ENCODE results near the gene NOTCH3.

DNA sequence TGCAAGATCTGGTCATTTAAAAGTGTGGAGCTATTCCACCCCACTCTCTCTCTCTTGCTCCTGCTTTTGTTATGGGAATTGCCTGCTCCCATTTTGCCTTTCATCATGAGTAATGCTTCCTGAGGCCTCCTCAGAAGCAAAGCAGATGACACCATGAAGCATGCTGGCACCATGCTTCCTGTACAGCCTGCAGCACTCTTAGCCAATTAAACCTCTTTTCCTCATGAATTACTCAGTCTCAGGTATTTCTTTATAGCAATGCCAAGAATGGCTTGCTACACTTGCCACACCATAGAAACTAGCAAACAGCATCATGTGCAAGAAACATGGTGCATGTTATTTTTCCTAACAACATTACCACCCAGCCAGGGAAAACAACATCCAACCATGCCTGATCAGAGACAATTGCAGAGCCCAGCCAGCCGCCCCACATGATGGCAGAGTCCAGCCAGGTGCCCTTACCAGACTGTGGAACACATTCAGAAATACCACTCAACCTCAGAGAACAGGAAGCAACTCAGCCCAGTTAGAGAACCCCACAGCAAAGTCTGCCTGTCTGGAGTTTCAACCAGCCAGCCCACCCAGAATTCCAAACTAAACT is 56.6 kb downstream of the NOTCH3 start:
- TF ChIP-seq EZH2 (IDR thresholded peaks at IDR 0.05; ENCODE audit: borderline replicate concordance) = no peak
- TF ChIP-seq, protein P1, sequence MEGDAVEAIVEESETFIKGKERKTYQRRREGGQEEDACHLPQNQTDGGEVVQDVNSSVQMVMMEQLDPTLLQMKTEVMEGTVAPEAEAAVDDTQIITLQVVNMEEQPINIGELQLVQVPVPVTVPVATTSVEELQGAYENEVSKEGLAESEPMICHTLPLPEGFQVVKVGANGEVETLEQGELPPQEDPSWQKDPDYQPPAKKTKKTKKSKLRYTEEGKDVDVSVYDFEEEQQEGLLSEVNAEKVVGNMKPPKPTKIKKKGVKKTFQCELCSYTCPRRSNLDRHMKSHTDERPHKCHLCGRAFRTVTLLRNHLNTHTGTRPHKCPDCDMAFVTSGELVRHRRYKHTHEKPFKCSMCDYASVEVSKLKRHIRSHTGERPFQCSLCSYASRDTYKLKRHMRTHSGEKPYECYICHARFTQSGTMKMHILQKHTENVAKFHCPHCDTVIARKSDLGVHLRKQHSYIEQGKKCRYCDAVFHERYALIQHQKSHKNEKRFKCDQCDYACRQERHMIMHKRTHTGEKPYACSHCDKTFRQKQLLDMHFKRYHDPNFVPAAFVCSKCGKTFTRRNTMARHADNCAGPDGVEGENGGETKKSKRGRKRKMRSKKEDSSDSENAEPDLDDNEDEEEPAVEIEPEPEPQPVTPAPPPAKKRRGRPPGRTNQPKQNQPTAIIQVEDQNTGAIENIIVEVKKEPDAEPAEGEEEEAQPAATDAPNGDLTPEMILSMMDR (IDR thresholded peaks at IDR 0.05; ENCODE audit: poor library complexity) = no peak
